Medulla oblongata (tissue), 1 donor: Measurements from ENCODE around the gene NUP205.

Experiments used
- DNase-seq: peaks from one replicate; pipeline ENCODE4 v3.0.0-alpha.2; 2015; ENCODE audit errors: extremely low spot score

NUP205 gene

GRCh38 chr7:135557455-135558336 is at the start of gene NUP205:
NUP205 (plus strand) TSS chr7:135557917; CDS start chr7:135557945, 28 bp downstream.
- DNase-seq, result peak; percentile 90

- peak; percentile 45 for DNase-seq
Measured at GRCh38 chr7:135508883-135509588, 48.7 kb upstream of the NUP205 start.

GRCh38 chr7:135509589-135509838 is 48.2 kb upstream of the NUP205 start:
- no peak for DNase-seq

GRCh38 chr7:135509839-135510591 is 47.7 kb upstream of the NUP205 start, which contains the start of gene CNOT4:
CNOT4 (minus strand) TSS chr7:135510102; CDS start chr7:135438331, 71,771 bp downstream.
- DNase-seq, result peak; percentile 98

- DNase-seq, result peak; percentile 34
Measured at GRCh38 chr7:135510592-135511183, 47.0 kb upstream of the NUP205 start.

- peak; percentile 84 for DNase-seq
Measured at GRCh38 chr7:135512135-135512887, 45.4 kb upstream of the NUP205 start.

GRCh38 chr7:135514856-135515255 is 42.9 kb upstream of the NUP205 start:
- DNase-seq, result no peak

- no peak for DNase-seq
Measured at GRCh38 chr7:135517060-135517459, 40.7 kb upstream of the NUP205 start.

- DNase-seq, result no peak
Measured at GRCh38 chr7:135518748-135519147, 39.0 kb upstream of the NUP205 start.

GRCh38 chr7:135519233-135519688 is 38.5 kb upstream of the NUP205 start:
- no peak for DNase-seq

GRCh38 chr7:135519871-135520270 is 37.8 kb upstream of the NUP205 start:
- DNase-seq, result no peak

- no peak for DNase-seq
Measured at GRCh38 chr7:135522509-135522908, 35.2 kb upstream of the NUP205 start.

- no peak for DNase-seq
Measured at GRCh38 chr7:135523146-135523545, 34.6 kb upstream of the NUP205 start.

- DNase-seq, result no peak
Measured at GRCh38 chr7:135525426-135525825, 32.3 kb upstream of the NUP205 start.

- no peak for DNase-seq
Measured at GRCh38 chr7:135527025-135527424, 30.7 kb upstream of the NUP205 start.

GRCh38 chr7:135536150-135536549 is 21.6 kb upstream of the NUP205 start:
- no peak for DNase-seq

- DNase-seq, result no peak
Measured at GRCh38 chr7:135537453-135537852, 20.3 kb upstream of the NUP205 start.

GRCh38 chr7:135537905-135538304 is 19.8 kb upstream of the NUP205 start:
- peak; percentile 56 for DNase-seq

- DNase-seq, result no peak
Measured at GRCh38 chr7:135538376-135538775, 19.3 kb upstream of the NUP205 start.

- no peak for DNase-seq
Measured at GRCh38 chr7:135539629-135540028, 18.1 kb upstream of the NUP205 start.

GRCh38 chr7:135541029-135541428 is 16.7 kb upstream of the NUP205 start:
- DNase-seq, result no peak
